ENCODE results near the gene COA3. TPM values are rescaled to one million over a fixed set of nuclear protein-coding genes. Genes with fewer than 3 reads are reported as not detected.
A peak's percentile ranks its signal among the peaks of the same experiment; 100 is the strongest.

The COA3 gene
- total RNA-seq, 1 experiment from 2014 or later = 54.2 TPM

DNA sequence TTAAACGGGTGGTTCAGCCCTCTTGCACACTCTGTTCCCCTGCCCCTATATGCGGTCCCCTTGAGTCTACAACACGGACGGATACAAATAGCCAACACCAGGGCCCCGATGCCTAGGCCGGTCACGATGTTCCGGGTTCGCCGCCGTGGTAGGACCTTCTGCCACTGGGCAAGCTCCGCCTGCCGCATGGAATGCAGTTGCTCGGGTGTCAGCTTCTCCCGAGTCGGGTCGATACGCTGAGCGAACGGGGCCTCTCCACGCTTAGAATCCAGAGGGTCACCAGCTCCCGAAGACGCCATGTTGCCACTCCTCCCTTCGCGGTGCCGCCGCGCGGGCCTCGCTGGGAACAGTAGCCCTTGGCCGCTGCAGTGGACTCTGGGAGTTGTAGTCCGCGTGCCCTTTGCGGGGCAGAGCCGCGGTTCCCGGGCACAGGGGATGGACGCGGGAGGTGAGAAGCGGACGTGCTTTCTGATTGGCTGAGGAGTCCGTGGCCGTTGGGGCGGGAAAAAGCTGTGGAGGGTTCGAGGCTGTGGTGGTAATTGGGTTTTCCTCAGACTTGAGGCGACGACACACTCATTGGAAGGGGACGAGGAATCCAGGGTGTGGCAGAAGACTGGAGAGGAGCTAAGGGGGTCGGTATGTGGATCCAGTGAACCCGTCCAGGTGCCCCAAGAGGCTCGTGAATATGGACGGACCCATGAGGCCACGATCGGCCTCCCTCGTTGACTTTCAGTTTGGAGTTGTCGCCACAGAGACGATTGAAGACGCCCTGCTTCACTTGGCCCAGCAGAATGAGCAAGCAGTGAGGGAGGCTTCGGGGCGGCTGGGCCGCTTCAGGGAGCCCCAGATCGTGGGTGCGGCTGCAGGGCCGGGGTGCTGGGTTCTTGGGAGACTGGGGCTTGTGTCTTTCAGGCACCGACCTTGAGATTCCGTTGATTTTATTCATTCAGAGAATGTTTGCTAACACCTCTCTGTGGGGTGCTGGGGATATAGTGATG, at the start of gene COA3, which contains the start of gene CNTD1 (continued):
- TF ChIP-seq IRF2 (CRISPR knock-in tag; IDR thresholded peaks at IDR 0.05; ENCODE audit: borderline replicate concordance, low read depth) = no peak
- TF ChIP-seq GRHL2 (CRISPR knock-in tag; IDR thresholded peaks at IDR 0.05; ENCODE audit: insufficient replicate concordance, severe bottlenecking) = no peak
- TF ChIP-seq GABPB1 (CRISPR knock-in tag; IDR thresholded peaks at IDR 0.05) = peak; percentile 80
- TF ChIP-seq, protein P1, sequence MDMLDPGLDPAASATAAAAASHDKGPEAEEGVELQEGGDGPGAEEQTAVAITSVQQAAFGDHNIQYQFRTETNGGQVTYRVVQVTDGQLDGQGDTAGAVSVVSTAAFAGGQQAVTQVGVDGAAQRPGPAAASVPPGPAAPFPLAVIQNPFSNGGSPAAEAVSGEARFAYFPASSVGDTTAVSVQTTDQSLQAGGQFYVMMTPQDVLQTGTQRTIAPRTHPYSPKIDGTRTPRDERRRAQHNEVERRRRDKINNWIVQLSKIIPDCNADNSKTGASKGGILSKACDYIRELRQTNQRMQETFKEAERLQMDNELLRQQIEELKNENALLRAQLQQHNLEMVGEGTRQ (CRISPR knock-in tag; IDR thresholded peaks at IDR 0.05) = no peak; the same call in 1 of the 2 replicates
- TF ChIP-seq EMX1 (CRISPR knock-in tag; IDR thresholded peaks at IDR 0.05) = no peak
- TF ChIP-seq SMAD4 (CRISPR knock-in tag; IDR thresholded peaks at IDR 0.05) = no peak
- TF ChIP-seq, protein P2, sequence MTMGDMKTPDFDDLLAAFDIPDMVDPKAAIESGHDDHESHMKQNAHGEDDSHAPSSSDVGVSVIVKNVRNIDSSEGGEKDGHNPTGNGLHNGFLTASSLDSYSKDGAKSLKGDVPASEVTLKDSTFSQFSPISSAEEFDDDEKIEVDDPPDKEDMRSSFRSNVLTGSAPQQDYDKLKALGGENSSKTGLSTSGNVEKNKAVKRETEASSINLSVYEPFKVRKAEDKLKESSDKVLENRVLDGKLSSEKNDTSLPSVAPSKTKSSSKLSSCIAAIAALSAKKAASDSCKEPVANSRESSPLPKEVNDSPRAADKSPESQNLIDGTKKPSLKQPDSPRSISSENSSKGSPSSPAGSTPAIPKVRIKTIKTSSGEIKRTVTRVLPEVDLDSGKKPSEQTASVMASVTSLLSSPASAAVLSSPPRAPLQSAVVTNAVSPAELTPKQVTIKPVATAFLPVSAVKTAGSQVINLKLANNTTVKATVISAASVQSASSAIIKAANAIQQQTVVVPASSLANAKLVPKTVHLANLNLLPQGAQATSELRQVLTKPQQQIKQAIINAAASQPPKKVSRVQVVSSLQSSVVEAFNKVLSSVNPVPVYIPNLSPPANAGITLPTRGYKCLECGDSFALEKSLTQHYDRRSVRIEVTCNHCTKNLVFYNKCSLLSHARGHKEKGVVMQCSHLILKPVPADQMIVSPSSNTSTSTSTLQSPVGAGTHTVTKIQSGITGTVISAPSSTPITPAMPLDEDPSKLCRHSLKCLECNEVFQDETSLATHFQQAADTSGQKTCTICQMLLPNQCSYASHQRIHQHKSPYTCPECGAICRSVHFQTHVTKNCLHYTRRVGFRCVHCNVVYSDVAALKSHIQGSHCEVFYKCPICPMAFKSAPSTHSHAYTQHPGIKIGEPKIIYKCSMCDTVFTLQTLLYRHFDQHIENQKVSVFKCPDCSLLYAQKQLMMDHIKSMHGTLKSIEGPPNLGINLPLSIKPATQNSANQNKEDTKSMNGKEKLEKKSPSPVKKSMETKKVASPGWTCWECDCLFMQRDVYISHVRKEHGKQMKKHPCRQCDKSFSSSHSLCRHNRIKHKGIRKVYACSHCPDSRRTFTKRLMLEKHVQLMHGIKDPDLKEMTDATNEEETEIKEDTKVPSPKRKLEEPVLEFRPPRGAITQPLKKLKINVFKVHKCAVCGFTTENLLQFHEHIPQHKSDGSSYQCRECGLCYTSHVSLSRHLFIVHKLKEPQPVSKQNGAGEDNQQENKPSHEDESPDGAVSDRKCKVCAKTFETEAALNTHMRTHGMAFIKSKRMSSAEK (CRISPR knock-in tag; IDR thresholded peaks at IDR 0.05; ENCODE audit: borderline replicate concordance) = no peak
- no peak for TF ChIP-seq RORB (CRISPR knock-in tag; IDR thresholded peaks at IDR 0.05)
- TF ChIP-seq, protein P3, sequence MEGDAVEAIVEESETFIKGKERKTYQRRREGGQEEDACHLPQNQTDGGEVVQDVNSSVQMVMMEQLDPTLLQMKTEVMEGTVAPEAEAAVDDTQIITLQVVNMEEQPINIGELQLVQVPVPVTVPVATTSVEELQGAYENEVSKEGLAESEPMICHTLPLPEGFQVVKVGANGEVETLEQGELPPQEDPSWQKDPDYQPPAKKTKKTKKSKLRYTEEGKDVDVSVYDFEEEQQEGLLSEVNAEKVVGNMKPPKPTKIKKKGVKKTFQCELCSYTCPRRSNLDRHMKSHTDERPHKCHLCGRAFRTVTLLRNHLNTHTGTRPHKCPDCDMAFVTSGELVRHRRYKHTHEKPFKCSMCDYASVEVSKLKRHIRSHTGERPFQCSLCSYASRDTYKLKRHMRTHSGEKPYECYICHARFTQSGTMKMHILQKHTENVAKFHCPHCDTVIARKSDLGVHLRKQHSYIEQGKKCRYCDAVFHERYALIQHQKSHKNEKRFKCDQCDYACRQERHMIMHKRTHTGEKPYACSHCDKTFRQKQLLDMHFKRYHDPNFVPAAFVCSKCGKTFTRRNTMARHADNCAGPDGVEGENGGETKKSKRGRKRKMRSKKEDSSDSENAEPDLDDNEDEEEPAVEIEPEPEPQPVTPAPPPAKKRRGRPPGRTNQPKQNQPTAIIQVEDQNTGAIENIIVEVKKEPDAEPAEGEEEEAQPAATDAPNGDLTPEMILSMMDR (IDR thresholded peaks at IDR 0.05) = no peak
- peak; percentile 78; the same call in 1 of the 2 replicates for TF ChIP-seq TP53 (CRISPR knock-in tag; IDR thresholded peaks at IDR 0.05)
- TF ChIP-seq, protein P4, sequence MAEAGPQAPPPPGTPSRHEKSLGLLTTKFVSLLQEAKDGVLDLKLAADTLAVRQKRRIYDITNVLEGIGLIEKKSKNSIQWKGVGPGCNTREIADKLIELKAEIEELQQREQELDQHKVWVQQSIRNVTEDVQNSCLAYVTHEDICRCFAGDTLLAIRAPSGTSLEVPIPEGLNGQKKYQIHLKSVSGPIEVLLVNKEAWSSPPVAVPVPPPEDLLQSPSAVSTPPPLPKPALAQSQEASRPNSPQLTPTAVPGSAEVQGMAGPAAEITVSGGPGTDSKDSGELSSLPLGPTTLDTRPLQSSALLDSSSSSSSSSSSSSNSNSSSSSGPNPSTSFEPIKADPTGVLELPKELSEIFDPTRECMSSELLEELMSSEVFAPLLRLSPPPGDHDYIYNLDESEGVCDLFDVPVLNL (CRISPR knock-in tag; IDR thresholded peaks at IDR 0.05; ENCODE audit: borderline replicate concordance, low read depth) = peak; percentile 82; the same call in 1 of the 2 replicates
- no peak for TF ChIP-seq GTF2I (CRISPR knock-in tag; conservative IDR thresholded peaks at IDR 0.05)
- TF ChIP-seq, protein P5, sequence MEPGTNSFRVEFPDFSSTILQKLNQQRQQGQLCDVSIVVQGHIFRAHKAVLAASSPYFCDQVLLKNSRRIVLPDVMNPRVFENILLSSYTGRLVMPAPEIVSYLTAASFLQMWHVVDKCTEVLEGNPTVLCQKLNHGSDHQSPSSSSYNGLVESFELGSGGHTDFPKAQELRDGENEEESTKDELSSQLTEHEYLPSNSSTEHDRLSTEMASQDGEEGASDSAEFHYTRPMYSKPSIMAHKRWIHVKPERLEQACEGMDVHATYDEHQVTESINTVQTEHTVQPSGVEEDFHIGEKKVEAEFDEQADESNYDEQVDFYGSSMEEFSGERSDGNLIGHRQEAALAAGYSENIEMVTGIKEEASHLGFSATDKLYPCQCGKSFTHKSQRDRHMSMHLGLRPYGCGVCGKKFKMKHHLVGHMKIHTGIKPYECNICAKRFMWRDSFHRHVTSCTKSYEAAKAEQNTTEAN (CRISPR knock-in tag; IDR thresholded peaks at IDR 0.05) = peak; percentile 66
- TF ChIP-seq NFYB (CRISPR knock-in tag; conservative IDR thresholded peaks at IDR 0.05; ENCODE audit: low read depth) = peak; percentile 82
- TF ChIP-seq TCF7 (CRISPR knock-in tag; IDR thresholded peaks at IDR 0.05; ENCODE audit: low read depth) = peak; percentile 58; the same call in 1 of the 2 replicates
- TF ChIP-seq, protein P6, sequence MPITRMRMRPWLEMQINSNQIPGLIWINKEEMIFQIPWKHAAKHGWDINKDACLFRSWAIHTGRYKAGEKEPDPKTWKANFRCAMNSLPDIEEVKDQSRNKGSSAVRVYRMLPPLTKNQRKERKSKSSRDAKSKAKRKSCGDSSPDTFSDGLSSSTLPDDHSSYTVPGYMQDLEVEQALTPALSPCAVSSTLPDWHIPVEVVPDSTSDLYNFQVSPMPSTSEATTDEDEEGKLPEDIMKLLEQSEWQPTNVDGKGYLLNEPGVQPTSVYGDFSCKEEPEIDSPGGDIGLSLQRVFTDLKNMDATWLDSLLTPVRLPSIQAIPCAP (CRISPR knock-in tag; IDR thresholded peaks at IDR 0.05) = no peak; the same call in 1 of the 2 replicates
- TF ChIP-seq ZNF416 (CRISPR knock-in tag; IDR thresholded peaks at IDR 0.05) = no peak
- TF ChIP-seq HMGA2 (CRISPR knock-in tag; IDR thresholded peaks at IDR 0.05) = no peak
- TF ChIP-seq, protein P7, sequence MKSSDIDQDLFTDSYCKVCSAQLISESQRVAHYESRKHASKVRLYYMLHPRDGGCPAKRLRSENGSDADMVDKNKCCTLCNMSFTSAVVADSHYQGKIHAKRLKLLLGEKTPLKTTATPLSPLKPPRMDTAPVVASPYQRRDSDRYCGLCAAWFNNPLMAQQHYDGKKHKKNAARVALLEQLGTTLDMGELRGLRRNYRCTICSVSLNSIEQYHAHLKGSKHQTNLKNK (CRISPR knock-in tag; IDR thresholded peaks at IDR 0.05) = no peak
- TF ChIP-seq, protein P8, sequence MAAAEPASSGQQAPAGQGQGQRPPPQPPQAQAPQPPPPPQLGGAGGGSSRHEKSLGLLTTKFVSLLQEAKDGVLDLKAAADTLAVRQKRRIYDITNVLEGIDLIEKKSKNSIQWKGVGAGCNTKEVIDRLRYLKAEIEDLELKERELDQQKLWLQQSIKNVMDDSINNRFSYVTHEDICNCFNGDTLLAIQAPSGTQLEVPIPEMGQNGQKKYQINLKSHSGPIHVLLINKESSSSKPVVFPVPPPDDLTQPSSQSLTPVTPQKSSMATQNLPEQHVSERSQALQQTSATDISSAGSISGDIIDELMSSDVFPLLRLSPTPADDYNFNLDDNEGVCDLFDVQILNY (CRISPR knock-in tag; IDR thresholded peaks at IDR 0.05) = peak; percentile 98
- TF ChIP-seq, protein P9, sequence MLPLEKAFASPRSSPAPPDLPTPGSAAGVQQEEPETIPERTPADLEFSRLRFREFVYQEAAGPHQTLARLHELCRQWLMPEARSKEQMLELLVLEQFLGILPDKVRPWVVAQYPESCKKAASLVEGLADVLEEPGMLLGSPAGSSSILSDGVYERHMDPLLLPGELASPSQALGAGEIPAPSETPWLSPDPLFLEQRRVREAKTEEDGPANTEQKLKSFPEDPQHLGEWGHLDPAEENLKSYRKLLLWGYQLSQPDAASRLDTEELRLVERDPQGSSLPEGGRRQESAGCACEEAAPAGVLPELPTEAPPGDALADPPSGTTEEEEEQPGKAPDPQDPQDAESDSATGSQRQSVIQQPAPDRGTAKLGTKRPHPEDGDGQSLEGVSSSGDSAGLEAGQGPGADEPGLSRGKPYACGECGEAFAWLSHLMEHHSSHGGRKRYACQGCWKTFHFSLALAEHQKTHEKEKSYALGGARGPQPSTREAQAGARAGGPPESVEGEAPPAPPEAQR (CRISPR knock-in tag; IDR thresholded peaks at IDR 0.05) = no peak
- TF ChIP-seq NFATC4 (CRISPR knock-in tag; IDR thresholded peaks at IDR 0.05) = no peak
